Omental fat pad (tissue), 4 donors: ENCODE measurements around the gene CTLA4. TPM values are rescaled to one million over a fixed set of nuclear protein-coding genes. Genes with fewer than 3 reads are reported as not detected.
"Not testable (repeated sequence)": the region's sequence is repeated elsewhere in the genome, so short reads cannot be mapped to it uniquely, and the experiment has no call there.

Source experiments
- ATAC-seq: fragments of 150-250 bp; one replicate; pipeline ENCODE4 v1.9.1; 2016; ENCODE audit warnings: mild to moderate bottlenecking, moderate library complexity; ENCODE audit not compliant: low FRiP score
- DNase-seq: peaks from one replicate; pipeline ENCODE4 v3.0.0-alpha.2; 2019; ENCODE audit warnings: low spot score
- CTCF ChIP-seq, 3 donors: fragments of 450-650 bp; IDR thresholded peaks; one replicate each; pipeline ENCODE4 v1.5.1; 2016 to 2017; ENCODE audit warnings: antibody characterized with exemption in 3 of 3, mild to moderate bottlenecking in 3 of 3, moderate library complexity in 2 of 3
- total RNA-seq, 4 donors: library from RNA; depleted of rRNA; stranded (reverse); fragments of >200 nt; gene quantifications; one replicate each; pipeline ENCODE4 v1.1.0, GENCODE V29; 2016

Gene CTLA4
- total RNA-seq, 4 donors from 2014 or later, result 2.0 to 4.7 (median 2.3) TPM; not detected in 1

- DNase-seq (no peak), ATAC-seq (no peak)
- no peak for TF ChIP-seq CTCF (IDR thresholded peaks at IDR 0.05)
These were observed 7.9 kb downstream of the CTLA4 start for GRCh38 chr2:203875471-203875870.

- no peak for TF ChIP-seq CTCF (IDR thresholded peaks at IDR 0.05)
- DNase-seq (no peak), ATAC-seq (no peak)
These were observed 8.8 kb downstream of the CTLA4 start for GRCh38 chr2:203876328-203876727.

GRCh38 chr2:203878063-203878462, 10.5 kb downstream of the CTLA4 start:
- TF ChIP-seq CTCF (IDR thresholded peaks at IDR 0.05), result no peak
- no peak for DNase-seq
- no peak for ATAC-seq

- ATAC-seq (no peak), DNase-seq (no peak)
- no peak for TF ChIP-seq CTCF (IDR thresholded peaks at IDR 0.05)
These were observed 13.1 kb downstream of the CTLA4 start for GRCh38 chr2:203880557-203881125.

- DNase-seq, ATAC-seq: not testable (repeated sequence)
These were observed 13.6 kb downstream of the CTLA4 start for GRCh38 chr2:203881185-203881584.

GRCh38 chr2:203882551-203882950, 15.0 kb downstream of the CTLA4 start:
- no peak for ATAC-seq
- TF ChIP-seq CTCF (IDR thresholded peaks at IDR 0.05), result no peak
- DNase-seq, result no peak

- TF ChIP-seq CTCF (IDR thresholded peaks at IDR 0.05), result no peak
- no peak for DNase-seq
- ATAC-seq, result no peak
These were observed 19.1 kb downstream of the CTLA4 start for GRCh38 chr2:203886661-203887151.
